Fibroblast of upper back skin (primary cell): ENCODE measurements around the gene PGBD5.
A peak's percentile ranks its signal among the peaks of the same experiment; 100 is the strongest.
"Not testable (repeated sequence)": the region's sequence is repeated elsewhere in the genome, so short reads cannot be mapped to it uniquely, and the experiment has no call there.

Source experiments
- DNase-seq: peaks from one replicate; pipeline ENCODE4 v3.0.0-alpha.2; 2013

PGBD5 gene, protein sequence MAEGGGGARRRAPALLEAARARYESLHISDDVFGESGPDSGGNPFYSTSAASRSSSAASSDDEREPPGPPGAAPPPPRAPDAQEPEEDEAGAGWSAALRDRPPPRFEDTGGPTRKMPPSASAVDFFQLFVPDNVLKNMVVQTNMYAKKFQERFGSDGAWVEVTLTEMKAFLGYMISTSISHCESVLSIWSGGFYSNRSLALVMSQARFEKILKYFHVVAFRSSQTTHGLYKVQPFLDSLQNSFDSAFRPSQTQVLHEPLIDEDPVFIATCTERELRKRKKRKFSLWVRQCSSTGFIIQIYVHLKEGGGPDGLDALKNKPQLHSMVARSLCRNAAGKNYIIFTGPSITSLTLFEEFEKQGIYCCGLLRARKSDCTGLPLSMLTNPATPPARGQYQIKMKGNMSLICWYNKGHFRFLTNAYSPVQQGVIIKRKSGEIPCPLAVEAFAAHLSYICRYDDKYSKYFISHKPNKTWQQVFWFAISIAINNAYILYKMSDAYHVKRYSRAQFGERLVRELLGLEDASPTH

DNA sequence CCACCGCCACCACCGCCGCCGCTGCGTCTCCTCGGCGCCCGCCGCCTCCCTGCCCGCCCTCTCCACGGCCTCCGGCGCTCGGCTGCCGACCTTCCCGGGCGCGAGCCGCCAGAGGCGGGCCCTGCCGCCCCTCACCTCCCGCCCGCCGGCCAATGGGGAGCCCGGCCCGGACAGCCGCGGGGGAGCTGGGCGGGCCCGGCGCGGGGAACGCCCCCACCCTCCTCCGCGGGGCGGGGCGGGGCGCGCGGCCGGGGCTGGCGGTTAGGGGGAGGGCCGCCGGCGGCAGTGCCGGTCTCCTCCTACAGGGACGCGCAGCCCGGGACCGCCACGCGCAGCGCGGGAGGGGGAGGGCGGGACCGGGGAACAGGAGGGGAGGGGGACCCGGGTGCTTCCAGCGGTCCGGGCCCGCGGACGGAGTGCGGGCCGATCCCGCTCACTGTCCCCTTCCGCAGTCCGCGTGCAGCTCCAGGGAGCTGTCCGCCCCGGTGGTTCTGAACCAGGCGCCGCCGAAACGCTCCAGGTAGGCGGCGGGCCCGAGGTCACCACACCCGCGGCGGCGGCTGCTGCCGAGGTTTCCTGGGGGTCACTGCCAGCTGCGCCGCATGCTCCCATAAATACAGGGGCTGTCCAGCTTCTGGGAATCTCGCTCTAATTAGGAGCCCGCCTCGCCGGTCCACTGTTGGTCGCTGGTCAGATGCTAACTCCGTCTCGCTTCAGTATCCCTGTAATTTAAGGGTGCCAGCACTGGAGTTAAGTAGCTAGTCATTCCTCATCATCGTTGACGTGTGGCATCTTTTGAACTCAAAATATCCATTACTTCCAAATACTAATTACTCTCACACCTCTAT, at the start of gene PGBD5:
Gene PGBD5, minus strand, starts transcription at position 87 of the 848 bp plus-strand sequence. CDS start 404 bp downstream, outside the sequence.
- peak; percentile 45 for DNase-seq

DNA sequence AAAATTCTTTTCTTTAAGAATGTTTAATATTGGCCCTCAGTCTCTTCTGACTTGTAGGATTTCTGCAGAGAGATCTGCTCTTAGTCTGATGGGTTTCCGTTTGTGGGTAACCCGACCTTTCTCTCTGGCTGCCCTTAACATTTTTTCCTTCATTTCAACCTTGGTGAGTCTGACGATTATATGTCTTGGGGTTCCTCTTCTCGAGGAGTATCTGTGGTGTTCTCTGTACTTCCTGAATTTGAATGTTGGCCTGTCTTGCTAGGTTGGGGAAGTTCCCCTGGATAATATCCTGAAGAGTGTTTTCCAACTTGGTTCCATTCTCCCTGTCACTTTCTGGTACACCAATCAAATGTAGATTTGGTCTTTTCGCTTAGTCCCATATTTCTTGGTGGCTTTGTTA, 48.8 kb upstream of the PGBD5 start:
- DNase-seq = not testable (repeated sequence)

DNA sequence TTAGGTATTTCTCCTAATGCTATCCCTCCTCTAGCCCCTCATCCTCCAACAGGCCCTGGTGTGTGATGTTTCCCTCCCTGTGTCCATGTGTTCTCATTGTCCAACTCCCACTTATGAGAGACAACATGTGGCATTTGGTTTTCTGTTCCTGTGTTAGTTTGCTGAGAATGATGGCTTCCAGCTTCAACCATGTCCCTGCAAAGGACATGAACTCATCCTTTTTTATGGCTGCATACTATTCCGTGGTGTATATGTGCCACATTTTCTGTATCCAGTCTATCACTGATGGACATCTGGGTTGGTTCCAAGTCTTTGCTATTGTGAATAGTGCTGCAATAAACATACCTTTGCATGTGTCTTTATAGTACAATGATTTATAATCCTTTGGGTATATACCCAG, 44.6 kb upstream of the PGBD5 start:
- DNase-seq = not testable (repeated sequence)

DNA sequence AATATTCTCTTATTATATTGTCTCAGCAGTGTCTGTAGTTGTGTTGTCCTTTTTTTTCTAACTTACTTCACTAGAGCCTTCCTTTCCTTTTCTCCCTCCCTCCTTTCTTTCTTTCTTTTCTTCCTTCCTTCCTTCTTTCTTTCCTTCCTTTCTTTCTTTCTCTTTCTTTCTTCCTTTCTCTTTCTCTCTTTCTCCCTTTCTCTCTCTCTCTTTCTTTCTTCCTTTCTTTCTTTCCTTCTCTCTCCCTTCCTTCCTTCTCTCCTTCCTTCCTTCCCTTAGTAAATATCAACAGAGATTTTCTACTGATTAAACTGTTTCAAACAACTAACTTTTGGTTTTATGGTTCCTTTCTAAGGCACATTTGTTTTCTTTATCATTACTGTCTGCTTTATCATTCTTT, 43.1 kb upstream of the PGBD5 start:
- DNase-seq = no peak

DNA sequence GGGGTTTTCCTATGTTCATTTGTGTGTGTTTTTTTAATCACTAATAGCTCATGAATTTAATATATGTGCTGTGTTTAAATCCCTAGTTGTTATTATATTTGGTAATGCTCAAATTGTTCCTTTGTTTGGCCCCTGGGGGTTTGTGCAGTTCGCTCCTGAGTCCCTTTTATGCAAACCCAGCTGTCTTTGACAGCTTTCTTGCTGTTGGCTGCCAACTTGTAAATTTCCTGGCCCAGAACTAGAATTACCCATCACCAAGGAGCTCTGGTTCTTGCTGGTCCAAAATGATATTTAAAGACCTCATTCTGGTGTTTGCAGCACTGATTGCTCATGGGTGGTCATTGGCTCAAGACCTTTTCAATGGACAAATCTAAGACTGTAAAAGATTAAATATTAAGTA, 39.6 kb upstream of the PGBD5 start:
- no peak for DNase-seq

DNA sequence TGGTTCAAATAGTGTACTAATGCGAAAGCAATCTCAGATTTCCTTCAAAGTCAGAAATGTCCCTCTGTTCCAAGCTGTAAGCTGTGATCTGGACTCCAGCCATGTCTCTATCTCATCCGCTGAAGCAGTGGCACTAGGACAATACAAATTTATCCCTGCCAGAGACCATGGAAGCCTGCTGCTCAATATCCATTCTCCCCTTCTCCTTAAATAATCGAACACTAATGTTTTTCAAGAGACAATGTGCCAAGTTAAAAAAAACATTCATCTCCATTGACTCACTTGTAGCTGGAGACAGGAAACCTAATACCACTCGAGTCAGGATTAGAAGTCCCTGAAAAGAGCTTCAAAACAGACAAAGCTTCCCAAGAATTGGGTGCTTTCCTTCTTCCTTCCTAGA, 38.5 kb upstream of the PGBD5 start:
- no peak for DNase-seq

DNA sequence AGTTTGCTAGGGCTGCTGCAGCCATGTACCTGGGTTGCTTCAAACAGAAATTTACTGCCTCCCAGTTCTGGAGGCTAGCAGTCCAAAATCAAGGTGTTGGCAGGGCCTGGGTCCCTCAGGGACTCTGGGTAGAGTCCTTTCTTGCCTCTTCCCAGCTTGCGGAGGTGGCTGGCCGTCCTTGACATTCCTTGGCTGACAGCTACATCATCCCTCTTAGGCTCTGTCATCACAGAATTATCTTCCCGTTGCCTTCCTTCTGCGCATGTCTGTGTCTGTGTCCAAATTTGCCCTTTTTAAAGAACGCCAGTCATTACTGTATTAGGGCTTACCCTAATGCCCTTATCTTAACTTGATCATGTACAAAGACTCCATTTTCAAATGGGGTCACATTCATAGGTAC, 37.6 kb upstream of the PGBD5 start:
- DNase-seq = no peak

DNA sequence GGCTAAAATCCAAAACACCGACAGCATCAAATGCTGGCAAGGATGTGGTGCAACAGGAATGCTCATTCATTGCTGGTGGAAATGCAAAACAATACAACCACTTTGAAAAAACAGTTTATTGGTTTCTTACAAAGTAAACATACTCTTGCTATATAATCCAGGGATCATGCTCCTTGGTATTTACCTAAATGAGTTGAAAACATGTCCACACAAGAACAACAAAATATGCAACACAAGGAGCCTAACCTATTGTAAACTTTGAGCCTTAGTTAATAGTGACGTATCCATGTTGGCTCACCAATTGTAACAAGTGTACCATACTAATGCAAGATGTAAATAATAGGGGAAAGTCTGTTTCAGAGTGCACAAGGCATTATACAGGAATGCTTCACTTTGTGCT, 37.2 kb upstream of the PGBD5 start:
- no peak for DNase-seq

DNA sequence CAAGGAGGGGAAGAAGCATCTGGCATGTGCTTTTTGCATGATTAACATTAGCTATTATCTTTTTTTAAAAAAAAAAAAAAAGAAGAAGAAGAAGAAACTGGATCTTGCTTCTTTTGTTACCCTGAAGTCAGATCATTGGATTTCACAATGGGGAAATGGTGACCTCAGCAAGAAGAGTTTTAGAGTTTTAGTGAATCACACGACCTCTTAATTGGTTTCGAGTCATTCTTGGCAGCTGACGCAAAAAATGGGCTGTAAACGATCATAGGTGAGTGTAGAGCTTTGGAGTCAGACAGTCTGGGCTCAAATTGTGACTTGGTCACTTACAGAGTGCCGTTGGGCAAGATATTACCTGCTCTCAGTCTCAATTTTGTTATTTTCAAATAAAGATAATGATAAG, 33.3 kb upstream of the PGBD5 start:
- DNase-seq = peak; percentile 45

DNA sequence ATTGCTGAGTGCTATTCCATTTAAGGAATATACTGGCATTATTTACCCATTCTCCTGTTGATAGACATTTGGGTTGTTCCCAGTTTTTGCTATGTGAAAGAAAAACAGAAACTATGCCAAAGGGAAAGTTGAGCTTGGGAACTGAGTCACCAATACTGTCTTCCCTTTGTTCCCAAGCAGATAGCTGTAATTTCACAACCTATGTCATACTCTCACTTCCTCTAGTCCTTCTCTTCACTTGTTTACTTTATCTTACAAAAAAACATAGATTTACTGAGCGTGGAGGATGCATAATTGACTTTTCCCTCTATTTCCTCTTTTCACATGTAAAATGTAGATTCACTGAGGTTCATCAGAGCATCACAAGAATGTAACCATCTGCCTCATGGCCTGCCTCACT, 32.4 kb upstream of the PGBD5 start:
- peak; percentile 1 for DNase-seq

DNA sequence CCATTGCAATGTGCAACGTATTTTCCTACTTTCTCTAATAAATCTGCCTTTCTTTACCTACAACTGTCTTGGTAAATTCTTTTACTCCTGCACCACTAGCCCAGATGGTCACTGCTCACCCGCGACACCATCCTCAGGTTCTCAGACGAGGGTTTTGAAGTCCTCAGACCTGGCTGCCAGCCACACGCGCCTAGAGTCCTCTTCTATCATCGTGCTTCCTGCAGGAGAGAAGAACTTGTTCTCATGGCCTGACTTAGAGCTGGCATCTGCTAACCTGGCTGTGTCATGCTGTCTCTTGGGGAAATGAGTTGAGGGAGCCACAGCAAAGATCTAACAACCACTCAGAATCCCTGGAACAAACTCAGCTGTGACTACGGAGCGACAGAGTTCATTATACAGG, 30.3 kb upstream of the PGBD5 start:
- DNase-seq = no peak

DNA sequence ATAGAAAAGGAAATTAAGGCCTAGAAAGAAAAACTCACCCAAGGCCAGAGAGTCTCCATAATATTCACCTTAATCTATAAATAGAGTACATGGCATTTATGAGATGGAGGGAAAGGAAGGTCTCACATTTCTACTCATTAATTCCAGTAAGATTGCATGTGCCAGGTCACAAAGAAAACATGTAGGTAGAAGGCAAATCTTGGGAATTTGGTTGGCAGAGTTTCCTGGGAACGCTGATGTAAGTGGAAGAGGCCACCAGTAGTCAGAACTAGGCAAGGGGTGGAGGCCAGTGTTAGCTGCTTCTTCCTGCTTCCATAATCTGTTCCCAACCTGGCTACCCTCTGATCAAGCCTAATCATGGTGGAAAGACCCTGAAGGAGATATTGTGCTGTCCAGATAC, 29.2 kb upstream of the PGBD5 start:
- no peak for DNase-seq

DNA sequence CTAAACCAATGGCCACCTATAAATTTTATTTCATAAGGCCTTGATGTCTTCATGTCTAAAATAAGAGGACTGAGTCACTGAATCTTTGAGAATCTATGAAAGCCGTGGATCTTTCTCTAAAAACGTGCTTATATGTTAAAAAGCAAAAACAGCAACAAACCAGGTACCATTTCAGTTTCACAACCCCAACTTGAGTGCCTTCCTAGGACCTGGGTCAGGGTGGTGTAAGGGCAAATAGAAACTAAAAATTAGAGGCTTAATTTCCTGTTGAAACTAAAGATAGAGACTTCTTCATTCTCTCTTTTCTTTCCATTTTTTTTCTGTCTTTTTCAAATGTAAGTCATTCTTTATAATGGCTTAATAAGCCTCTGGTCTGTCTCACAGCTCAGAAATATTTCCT, 27.2 kb upstream of the PGBD5 start:
- DNase-seq = no peak

DNA sequence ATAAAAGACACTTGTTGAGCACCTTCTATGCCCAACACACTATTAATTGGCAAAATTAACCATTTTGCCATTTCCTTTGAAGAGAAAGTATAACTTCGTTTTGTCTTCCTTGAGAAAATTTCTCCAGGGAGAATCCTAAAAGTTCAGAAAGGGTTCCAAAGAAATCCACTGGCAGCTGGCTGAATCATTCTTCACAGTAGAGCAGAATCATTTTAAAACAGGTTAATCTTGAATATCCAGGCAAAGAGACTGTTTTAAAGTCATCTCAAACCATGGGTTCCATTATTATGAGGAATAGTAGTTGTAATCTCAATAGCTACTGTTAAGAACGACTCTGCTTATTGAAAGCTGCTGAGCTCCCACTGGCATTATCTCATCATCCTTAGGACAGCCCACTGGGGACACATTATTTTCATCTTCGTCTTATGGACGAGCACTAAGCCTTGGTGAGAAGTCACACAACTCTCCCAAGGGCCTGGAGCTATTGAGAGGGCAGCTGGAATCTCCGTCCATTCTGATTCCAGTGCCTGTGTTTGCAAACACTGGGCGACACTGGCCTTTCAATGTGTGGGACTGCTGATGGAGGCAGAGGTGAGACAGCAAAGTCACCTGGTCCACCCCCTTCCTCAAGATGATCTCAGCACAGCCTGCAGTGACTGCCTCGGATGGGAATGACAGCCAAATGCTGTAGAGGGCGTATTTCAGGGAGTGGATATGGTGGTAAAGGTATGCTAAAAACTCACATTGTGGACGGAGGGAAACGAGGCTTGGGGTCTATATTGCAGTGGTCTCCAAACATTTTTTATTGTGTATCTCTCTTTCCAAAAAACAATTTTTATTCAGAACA, 15.3 kb upstream of the PGBD5 start:
- DNase-seq = no peak

DNA sequence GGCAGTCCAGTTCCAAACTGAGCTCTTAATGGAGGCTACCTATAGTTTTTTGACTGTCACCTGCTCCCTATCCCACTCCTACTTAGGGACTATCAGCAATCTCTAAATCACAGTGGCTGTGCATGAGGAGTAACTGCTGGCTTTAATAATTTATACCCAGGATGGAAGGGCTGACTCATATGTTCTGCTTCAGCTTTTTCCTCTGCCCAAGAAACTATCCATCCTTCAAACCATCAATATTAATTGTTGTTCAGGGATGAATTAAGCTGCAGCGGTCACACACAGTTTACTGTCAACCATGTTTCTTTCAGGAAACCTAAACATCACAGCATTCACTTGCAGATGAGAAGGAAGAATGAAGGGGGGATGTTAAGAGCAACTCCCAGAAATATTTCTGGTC, 9.0 kb upstream of the PGBD5 start:
- DNase-seq = no peak

DNA sequence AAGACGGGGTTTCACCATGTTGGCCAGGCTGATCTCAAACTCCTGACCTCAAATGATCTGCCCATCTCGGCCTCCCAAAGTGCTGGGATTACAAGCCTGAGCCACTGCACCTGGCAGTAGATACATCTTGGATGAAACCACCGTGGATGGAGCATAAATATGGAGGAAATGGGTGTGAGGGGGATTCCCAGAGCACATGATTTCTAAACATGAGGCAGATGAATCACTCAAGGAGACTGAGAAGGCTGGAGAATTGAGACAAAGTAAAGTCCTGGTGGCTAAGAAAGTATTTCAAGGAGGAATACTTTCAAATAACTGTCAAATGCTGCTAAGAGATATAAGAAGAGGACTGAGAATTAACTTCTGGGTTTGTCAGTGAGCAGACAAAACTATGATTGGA, 5.4 kb upstream of the PGBD5 start:
- DNase-seq = no peak

DNA sequence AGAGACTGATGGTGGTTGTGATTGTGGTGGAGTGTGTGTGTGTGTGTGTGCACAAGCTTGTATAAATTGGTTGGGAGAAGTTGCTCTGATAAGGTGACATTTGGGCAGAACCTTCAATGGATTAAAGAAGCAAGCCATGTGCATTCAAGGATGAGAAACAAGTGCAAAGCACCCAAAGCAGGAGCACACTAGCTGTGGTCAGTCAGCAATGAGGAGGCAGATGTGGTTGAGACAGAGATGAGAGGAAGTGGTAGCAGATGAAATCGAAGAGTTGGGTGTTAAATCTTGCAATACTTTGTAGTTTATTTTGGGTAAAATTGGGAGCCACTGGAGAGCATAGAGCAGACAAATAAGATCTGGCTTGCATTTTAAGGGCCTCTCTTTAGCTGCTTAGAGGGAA, 4.4 kb upstream of the PGBD5 start:
- DNase-seq = no peak

DNA sequence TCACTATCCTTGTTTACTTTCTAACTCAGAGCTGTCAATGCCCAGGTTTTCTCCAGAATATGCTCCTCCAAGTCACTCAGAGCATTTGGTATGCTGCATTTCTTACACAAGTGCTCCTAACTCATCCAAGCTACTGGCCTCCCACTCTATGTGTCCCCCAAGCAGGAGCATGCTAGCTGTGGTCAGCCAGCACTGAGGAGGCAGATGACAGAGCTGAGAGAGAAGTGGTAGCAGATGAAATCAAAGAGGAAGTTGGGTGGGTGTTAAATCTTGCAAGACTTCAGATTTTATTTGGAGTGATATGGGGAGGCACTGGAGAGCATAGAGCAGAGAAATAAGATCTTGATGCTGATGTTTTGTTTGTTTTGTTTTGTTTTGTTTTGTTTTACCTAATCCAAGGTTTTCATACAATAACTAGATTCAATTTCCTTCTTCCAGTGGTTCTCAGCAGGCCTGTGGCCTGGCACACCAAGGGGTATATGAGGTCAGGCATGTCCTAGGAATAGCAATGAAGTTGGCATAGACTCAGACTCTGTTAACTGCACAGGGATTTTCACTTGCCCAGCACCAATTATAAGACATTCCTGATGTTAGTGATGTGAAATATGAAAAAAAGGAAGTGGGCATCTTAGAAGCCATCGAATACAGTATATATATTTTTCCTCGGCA, 3.1 kb upstream of the PGBD5 start:
- no peak for DNase-seq

DNA sequence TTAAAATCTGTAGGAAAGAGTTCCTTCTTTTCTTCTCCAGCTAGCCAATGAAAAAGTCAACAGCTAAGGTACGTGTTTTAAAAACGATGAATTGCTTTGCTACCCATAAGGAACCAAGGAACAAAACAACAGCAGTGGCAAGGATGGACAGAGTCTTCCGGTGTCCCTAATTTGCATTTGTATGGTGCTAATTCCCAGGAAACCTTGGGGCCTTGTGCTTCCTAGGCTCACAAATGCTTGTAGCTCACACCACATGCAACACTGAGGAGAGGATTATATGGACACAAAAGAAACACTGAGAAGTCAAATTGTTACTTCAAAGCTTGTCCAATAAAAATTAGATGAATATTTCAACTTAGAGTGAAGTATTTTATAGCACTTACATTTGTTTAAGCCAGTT, 1.8 kb upstream of the PGBD5 start:
- no peak for DNase-seq

DNA sequence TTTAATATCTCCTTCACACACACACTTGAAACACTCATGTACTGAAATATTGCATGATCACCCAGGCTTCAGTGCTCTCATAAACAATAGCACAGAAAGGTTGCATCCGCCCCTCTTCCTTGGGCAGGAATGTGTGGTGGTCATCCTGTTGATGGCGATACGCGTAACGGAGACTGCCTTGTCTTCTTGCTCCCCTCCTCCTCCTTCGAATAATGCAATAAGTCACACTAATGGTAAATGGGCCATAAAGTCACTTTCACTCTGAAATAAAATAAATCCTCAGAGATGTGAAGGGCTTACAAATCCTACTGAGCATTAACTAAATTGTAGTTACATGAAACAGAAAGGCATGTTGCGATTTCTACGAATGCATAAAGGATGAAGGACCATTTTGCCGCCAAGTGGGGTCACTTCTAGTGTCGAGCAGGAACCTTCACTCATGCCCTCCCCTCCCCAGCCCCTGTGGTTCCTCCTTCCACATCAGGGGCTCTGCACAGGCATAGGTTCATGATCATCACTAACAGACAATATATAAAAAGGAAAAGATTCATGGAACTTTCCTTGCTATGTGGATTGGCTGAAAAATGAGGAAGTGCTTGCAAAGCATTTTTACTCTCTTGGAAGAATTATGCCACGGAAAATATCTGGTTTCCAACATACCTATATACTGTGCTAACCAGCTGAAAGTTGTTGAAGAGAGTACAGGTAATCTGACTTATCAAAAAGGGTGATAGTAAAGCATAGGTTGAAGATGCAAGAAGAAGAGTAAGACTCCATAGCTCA, 1.2 kb upstream of the PGBD5 start:
- no peak for DNase-seq

DNA sequence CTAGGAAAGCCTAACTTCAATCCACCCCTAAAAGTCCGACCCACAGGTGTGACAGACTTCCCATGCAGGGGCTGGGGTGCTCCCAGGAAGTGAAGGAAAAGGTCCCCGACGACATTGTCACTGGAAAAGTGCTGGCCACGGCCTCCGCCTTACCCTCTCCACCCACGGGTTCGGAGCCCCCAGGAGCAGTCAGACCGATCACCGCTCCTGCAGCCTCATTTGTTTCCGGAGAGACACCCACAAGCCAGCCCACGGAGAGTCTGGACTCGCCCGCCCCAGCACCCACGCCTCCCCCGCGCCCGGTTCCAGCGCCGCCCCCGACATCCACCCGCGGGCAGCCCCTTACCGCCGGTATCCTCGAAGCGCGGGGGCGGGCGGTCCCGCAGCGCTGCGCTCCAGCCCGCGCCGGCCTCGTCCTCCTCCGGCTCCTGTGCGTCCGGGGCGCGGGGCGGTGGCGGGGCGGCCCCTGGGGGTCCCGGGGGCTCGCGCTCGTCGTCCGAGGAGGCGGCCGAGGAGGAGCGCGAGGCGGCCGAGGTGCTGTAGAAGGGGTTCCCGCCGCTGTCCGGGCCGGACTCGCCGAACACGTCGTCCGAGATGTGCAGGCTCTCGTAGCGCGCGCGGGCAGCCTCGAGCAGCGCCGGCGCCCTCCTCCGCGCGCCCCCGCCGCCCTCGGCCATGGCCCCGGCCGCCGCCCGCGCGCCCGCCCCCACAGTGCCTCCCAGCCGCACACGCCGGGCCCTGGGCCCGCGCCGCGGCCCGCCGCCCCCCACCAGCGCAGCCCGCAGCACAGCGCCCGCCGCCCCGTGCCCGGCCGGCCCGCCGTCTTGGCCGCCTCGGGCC, 660 bp downstream of the PGBD5 start:
- no peak for DNase-seq
